ENCODE data around the gene UBE2Z.

DNA sequence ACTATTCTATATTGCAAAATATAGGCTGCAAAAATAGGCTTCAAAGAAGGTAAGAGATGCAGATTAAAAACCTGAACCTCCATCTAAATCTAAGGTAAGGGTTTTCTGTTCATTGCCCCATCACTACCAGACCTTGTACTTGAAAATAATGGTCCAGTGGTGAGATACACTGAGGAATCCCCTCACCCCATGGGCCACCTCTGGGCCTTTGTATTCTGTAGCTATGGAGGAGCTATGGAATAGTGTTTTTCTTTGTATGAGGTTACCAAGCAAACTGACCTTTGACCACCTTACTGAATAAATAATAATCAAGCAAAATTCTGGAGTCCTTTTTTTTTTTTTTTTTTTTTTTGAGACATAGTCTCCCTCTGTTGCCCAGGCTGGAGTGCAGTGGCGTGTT is 4.8 kb upstream of the UBE2Z start:
- TF ChIP-seq, protein P1, sequence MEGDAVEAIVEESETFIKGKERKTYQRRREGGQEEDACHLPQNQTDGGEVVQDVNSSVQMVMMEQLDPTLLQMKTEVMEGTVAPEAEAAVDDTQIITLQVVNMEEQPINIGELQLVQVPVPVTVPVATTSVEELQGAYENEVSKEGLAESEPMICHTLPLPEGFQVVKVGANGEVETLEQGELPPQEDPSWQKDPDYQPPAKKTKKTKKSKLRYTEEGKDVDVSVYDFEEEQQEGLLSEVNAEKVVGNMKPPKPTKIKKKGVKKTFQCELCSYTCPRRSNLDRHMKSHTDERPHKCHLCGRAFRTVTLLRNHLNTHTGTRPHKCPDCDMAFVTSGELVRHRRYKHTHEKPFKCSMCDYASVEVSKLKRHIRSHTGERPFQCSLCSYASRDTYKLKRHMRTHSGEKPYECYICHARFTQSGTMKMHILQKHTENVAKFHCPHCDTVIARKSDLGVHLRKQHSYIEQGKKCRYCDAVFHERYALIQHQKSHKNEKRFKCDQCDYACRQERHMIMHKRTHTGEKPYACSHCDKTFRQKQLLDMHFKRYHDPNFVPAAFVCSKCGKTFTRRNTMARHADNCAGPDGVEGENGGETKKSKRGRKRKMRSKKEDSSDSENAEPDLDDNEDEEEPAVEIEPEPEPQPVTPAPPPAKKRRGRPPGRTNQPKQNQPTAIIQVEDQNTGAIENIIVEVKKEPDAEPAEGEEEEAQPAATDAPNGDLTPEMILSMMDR (IDR thresholded peaks at IDR 0.05; ENCODE audit: low read depth, low read length): no peak
- TF ChIP-seq EZH2phosphoT487 (IDR thresholded peaks at IDR 0.05; ENCODE audit: low read depth): no peak
